Measurements from ENCODE around the gene SURF2.
"Not testable (repeated sequence)": the region's sequence is repeated elsewhere in the genome, so short reads cannot be mapped to it uniquely, and the experiment has no call there.

The SURF2 gene

DNA sequence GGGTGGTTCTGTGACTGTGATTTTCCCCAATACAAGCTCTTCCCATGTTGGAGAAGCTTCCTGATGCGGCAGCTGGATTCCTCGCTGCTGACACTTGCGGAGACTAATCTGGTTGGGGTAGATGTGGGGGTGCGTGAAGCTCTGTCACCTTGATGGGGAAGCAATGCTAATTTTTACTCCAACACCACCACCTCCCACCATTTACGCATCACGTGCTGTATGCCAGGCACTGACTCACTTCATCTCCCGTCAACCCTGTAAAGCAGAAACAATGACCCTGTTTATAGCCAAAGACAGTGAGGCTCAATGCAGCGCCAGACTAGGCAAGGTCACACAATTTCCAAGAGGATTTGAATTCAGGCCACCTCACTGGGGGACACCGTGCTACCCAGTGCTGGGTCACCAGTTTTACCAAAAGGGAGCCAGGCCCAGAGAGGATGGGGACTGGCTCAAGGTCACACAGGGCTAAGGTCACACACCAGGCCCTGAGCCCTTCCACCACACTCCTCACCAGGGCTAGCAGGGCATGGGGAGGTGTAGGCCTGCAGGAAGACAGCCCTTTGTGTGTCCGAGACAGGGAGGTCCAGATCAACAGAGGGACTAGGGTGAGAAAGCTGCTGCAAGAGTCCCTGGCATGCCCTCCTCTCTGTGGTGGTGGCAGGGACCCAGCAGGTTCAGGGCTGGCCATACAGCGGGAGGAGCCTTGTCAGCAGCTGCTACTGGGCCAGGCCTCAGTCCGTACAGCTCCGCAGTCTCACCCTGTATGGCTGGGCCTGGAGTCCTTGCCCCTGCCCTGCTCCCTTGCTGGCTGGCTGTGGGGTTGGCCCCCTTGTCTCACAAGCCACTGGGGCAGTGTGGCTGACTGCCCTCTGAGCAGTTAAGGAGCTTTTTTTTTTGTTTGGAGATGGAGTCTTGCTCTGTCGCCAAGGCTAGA, 23.1 kb downstream of the SURF2 start:
- no peak for FAIRE-seq

DNA sequence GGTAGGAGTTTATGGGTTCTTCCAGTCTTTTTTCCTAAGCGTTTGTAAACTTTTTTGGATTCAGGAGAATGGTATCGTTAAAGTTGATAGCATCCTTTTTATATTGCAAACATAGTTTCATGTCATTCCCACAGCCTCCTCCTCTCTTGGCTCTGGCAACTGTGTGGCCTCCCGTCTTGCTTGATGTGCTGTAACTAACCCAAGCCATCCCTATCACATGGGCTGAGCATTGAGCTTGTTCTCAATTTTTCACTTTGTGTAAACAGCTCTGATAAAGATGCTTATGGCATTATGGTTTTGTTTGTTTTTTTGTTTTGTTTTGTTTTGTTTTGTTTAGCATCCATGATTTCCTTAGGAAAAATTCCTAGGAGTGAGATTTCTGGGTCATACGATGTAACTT, 24.4 kb downstream of the SURF2 start:
- no peak for FAIRE-seq

DNA sequence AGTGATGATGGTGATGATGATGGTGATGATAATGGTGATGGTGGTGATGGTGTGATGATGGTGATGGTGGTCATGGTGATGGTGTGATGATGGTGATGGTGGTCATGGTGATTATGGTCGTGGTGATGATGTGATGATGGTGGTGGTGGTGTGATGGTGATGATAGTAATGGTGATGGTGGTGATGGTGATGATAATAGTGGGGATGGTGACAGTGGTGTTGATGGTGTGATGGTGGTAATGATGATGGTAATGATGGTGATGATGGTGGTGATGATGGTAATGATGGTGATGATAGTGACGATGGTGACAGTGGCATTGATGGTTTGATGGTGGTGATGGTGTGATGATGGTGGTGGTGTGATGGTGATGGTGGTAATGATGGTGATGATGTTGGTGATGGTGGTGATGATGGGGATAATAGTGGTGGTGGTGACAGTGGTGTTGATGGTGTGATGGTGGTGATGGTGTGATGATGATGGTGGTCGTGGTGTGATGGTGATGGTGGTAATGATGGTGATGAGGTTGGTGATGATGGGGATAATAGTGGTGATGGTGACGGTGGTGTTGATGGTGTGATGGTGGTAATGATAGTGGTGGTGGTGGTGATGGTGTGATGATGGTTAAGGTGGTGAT, 26.3 kb downstream of the SURF2 start:
- FAIRE-seq: no peak

DNA sequence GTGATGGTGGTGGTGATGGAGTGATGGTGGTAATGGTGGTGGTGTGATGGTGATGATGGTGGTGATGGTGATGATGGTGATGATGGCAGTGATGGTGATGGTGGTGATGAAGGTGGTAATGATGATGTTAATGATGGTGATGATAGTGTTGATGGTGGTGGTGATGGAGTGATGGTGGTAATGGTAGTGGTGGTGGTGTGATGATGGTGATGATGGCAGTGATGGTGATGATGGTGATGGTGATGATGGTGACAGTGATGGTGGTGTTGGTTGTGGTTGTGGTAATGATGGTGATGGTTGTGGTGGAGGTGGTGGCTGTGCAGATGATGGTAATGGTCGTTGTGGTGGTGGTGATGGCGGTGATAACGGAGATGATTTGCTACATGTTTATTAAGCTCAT, 27.1 kb downstream of the SURF2 start:
- FAIRE-seq: no peak

DNA sequence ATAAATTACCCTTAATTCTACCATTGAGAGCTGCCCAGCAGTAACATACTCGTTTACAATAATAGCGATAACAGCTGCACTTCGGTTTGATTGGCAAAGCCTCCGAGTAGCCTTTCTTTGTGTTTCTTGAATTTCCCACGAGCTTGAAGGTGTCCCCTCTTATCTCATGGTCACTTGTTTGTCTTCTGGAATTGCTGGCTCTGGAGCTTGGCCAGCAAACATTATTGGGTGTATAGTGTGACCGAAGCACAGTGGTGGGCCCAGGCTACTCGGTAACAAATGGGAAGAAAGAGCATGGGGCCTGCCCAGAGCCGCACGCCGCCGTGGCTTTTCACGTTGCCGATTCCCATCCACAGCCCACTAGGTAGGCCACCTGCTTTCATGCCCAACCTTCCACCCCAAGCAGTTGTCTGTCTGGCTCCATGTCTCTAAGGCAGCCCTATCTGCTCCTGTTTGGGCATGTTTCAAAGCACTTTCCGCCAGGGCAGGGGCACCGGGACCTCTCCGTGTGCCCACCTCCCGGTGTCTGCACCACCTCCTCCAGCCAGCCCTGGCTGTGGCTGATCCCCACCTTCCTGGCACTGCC, 28.5 kb downstream of the SURF2 start:
- no peak for FAIRE-seq

DNA sequence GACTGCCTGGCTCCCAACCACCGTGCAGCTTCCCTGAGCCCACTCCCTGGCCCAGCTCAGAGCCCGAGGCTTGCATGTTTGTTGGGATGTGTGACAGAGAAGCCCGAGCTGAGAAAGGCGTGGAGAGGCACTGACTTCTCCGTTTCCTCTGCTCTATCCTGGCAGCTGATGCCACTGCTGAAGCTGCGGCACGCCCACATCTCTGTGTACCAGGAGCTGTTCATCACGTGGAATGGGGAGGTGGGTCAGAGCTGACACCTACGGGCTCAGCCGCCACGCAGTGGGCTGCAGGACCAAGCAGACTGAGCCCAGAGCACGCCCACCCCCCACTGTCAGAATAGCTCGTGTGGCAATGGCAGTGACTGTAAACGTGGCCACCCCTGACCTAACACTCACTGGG, 29.1 kb downstream of the SURF2 start:
- no peak for FAIRE-seq

DNA sequence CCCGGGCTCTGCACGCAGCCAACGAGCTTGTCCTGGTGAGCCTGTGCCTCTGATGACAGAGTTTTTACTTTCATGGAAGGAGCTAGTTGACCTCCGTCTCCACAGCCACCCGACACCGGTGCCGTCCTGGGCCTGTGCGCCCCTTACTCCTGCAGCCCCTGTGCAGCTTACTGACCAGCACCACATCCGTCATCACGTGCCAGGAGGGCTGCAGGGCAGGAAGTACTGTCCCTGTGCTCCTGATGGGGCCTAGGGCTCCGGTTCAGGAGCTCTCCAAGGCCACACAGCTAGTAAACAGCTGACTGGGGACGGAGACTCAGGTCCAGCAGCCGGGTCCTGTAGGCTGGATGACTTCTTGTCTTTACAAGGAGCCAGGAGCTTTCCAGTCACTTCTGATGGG, 30.0 kb downstream of the SURF2 start:
- no peak for FAIRE-seq

DNA sequence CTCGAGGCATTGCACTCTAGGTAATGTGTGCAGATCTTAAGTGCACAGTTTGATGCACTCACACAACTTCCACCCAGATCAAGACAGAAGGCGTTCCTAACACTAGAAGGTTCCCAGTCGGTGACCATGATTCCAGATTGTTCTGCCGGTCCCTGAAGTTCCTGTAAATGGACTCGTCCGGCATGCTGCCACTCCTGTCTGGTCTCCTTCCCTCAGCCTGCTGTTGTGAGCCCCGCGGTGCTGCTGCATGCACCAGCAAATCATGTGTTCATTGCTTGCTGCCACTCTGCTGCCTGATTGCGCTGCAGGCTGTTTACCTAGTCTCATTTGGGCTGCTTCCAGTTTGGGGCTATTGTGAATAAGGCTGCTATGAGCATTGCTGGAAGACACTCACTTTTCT, 31.3 kb downstream of the SURF2 start:
- FAIRE-seq: no peak

DNA sequence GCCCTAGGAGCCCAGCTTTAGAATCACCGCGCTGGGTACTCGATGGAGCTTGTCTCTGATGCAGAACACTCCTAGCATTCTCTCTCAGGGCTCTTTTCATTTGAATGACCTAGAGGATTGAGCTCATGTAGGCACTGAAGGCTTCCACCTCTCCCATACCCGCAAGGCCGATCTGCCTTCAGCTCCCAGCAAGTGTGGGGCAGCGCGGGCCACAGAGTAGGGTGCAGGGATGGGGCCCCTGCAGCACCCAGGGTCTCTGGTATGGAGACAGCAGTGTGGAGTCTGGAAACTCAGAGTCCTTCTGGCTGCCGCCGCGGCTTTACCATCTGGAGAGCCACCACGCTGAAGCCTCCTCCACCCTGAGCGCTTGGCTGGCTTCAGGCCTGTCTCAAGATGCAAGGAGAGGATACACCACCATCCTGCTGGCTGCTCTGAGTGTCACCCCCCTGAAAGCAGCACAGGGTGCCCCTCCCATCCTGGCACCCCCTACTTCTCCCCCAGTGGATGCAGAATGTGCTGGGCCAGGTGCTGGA, 32.7 kb downstream of the SURF2 start:
- no peak for FAIRE-seq

DNA sequence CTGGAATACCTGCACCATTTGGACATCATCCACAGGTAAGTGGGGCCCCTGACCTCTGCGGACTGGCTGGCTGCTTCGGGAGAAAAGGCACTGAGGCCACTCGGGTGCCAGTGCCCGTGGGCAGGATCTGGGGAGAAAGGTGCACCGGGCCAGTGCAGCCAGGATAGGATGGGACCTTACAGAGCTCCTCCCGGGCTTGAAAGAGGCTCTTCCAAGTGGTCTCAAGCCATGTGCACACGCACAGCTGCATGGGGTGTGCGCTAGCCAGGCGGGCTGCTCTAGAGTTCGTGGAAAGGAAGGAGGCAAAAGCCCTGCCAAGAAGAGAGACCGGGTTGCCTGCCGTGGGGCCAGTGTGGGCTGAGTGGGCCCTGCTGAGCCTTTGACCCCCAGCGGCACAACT, 33.2 kb downstream of the SURF2 start:
- no peak for FAIRE-seq

DNA sequence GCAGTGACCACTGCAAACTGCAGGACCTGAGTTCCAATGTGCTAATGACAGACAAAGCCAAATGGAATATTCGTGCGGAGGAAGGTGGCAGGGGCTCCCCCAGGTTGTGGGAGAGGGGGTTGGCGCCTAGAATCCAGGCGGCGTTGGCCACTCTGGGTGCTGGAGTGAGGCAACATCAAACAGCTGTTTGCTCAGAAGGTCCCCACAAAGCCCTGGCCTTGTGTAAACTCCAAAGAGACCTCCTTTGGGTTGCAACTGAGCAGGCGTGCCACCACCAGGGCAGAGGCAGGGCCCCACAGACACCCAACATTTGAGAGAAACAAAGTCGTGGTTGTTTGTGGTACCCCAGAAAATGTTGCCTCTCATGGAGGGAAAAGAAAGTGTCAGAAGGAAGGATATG, 34.4 kb downstream of the SURF2 start:
- no peak for FAIRE-seq

DNA sequence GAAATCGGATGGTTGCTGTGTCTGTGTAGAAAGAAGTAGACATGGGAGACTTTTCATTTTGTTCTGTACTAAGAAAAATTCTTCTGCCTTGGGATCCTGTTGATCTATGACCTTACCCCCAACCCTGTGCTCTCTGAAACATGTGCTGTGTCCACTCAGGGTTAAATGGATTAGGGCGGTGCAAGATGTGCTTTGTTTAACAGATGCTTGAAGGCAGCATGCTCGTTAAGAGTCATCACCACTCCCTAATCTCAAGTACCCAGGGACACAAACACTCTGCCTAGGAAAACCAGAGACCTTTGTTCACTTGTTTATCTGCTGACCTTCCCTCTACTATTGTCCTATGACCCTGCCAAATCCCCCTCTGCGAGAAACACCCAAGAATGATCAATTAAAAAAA, 35.1 kb downstream of the SURF2 start:
- FAIRE-seq: not testable (repeated sequence)

DNA sequence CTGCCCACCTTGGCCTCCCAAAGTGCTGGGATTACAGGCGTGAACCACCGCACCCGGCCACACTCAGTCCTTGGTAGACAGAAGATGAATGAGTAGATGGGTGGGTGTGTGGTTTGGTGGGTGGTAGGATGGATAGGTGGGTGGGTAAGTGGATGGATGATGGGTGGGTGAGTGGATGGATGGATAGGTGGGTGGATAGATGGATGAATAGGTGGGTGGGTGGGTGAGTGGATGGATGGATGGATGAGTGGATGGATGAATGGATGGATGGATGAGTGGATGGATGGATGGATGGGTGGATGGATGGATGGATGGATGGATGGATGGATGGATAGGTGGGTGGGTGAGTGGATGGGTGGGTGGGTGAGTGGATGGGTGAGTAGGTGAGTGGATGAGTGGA, 36.0 kb downstream of the SURF2 start:
- FAIRE-seq: not testable (repeated sequence)

DNA sequence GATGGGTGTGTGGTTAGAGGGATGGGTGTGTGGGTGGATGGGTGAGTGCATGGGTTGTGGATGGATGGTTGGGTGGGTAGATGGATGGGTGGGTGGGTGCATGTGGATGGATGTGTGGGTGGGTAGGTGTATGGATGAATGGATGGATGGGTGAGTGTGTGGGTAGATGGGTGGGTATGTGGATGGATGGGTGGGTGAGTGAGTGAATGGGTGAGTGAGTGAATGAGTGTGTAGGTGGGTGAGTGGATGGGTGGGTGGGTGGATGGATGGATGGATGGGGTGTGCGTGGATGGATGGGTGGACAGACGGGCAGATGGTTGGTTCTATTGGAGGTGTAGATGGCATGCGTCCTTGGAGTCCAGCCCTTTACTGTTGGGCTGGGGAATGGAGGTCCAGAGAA, 37.0 kb downstream of the SURF2 start:
- no peak for FAIRE-seq

DNA sequence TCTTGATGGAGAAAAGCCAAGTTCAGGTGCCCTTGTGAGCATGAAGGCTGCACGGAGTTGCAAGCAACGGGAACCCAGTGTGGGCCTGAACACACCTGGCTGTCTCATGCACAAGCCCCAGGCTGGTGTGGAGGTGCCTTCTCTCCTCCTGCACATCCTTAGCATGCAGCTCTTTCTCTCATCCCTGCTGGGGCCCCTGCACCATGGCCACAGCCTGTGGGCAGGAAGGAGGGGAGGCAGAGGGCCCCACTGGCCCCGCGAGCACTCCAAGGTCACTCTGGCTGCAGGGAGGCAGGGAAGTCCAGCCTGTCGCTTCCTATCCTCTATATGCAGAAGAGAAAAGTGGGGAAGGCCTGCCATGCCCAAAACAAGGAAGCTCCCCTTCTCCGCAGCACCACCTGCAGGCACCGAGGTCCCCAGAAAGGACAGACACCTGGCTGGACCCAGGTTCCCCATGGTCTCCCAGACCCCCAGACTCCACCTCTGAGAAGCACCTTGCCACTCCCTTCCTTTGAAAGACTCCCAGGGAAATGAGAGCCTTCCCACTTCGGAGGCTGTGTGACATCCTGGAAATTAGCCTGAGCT, 38.4 kb downstream of the SURF2 start:
- no peak for FAIRE-seq

DNA sequence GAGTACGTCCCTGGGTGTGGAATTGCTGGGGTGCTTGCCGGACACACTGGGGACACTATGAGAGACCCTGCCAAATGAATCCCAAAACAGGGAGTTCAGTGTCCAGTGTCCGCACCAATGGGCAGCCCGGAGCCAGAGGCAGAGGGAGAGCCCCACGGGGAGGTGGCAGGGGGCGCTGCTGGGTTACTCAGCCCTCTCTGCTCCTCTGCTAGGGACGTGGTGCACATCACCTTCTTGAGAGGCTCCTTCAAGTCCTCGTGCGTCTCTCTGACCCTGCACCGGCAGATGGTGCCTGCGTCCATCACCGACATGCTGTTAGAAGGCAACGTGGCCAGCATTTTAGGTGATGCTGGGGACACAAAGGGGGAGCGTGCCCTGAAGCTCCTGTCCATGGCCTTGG, 40.6 kb downstream of the SURF2 start:
- no peak for FAIRE-seq

DNA sequence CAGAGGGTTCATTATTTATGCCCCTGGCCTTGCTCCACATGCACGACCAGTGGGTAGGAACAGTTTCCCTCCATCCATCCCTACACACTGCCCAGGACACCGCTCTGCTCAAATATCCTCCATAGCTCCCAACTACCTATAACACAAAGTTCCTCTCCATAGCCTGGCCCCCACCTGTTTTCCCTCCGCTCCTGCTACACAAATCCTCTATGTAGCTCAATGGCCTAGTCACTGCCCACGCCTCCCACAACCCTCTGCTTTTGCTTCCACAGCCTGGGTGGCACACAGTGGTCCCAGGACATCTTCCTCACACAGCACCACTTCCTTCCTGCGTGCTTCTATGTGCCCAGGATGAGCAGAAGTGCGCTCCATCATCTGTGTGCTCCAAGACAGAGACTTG, 41.0 kb downstream of the SURF2 start:
- FAIRE-seq: no peak

DNA sequence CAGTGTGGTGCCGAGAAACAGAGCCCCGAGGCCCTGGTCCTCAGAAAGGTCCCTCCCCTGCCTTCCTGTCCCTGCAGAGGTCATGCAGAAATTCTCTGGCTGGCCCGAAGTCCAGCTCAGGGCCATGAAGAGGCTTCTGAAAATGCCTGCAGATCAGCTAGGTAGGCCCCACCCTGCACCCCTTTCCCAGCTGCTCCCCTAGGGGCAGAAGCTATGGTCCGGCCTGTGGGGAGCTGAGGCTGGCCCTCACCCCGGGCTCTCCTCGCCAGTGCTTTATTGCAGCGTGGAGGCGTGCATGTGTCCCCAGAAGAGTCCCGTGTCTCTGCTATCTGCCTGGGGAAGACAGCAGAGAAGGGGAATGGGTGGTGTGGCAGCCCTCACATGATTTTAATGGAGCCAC, 41.5 kb downstream of the SURF2 start:
- FAIRE-seq: no peak

DNA sequence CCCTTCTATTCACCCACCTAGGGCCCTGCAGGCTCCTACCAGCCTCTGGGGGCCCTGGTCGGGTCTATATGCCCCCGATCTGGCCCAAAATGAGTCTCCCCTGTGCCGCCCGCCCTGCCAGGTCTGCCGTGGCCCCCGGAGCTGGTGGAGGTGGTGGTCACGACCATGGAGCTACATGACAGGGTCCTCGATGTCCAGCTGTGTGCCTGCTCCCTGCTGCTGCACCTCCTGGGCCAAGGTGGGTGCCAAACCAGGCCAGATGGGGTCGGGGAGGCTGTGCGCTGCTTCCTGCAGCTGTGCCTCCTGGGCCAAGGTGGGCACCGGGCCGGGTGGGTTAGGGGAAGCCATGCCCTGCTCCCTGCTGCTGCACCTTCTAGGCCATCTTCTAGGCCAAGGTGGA, 43.9 kb downstream of the SURF2 start:
- FAIRE-seq: no peak

DNA sequence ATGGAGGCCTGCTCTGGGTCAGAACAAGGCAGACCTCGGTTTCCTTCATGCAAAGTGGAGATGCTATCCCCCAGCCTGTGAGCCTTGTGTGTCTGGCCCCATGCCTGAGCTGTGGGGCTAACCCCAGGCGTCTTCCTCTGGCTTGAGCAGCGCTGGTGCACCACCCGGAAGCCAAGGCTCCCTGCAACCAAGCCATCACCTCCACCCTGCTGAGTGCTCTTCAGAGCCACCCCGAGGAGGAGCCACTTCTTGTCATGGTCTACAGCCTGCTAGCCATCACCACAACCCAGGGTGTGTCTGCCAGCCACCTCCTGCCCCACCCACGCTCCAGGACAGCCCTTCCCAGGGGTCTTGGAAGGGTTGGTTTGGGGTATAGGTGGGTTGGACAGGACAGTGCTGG, 45.2 kb downstream of the SURF2 start:
- FAIRE-seq: no peak

DNA sequence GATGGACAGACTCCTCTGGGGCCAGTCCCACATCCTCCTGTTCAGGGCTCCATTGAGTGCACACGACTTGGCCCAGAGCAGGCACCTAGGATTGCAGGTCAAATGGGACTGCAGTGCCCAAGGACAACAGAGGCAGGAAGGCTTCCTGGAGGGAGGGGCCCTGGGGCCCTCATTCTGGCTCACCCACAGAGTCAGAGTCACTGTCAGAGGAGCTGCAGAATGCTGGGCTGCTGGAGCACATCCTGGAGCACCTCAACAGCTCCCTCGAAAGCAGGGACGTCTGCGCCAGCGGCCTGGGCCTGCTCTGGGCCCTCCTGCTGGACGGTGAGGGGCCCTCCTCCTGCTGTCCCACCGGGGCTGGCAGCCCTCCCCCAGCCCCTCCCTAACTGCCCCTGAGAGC, 46.3 kb downstream of the SURF2 start:
- FAIRE-seq: no peak

DNA sequence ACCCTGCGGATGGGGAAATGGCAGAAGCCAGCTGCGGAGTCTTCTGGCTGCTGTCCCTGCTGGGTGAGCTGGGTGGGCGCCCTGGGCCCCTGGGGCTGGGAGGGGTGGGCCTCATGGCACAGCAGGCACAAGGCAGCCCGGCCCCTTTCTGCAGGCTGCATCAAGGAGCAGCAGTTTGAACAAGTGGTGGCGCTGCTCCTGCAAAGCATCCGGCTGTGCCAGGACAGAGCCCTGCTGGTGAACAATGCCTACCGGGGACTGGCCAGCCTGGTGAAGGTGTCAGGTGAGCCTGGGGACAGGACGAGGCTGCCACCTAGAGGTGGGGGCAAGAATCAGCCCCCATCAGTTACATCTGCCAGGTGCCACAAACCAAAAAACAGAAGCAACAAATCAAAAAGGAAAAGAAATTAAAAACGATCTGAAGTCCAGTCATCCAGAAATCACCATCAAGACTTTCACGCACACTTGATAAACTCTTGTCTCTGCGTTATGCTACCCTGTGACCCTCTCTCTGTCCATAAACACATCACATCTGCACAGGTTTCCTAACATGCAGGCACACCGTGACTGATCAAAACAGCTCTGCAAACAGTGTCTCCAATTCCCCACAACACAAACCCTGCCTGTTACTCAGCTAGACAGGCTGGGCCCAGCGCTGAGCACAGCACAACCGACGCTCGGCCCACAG, 47.6 kb downstream of the SURF2 start:
- no peak for FAIRE-seq

DNA sequence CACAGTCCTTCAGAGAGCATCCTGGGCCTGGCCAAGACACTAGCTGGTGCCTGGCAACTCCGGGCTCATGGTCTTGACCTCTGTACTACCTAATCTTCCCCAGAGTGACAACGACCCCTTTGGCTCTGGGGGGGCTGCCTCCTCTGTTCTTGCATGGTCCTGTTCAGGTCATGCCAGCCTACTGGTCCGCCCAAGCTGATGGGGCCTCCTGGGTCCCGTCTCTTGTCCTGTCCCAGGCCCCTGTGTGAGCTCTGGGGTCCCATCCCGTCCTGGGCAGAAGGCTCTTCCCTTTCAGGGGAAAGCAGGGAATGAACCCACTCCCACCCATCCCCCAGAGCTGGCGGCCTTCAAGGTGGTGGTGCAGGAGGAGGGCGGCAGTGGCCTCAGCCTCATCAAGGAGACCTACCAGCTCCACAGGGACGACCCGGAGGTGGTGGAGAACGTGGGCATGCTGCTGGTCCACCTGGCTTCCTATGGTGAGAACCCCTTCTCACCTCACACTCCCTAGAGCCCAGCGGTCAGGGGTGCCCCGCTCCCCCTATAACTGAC, 48.2 kb downstream of the SURF2 start:
- no peak for FAIRE-seq
